HepG2 (cell line): ENCODE data around the gene FAM167B. TPM values are rescaled to one million over a fixed set of nuclear protein-coding genes. Genes with fewer than 3 reads are reported as not detected.

ENCODE experiments used
- AKAP8 ChIP-seq: sonication (generic); formaldehyde crosslinking; IDR thresholded peaks from 2 replicates; pipeline ENCODE4 v1.5.1; 2020; ENCODE audit warnings: mild to moderate bottlenecking, missing genetic modification reagents
- ARID4A ChIP-seq: sonication (generic); formaldehyde crosslinking; IDR thresholded peaks from 2 replicates; pipeline ENCODE4 v1.5.0; 2020; ENCODE audit warnings: mild to moderate bottlenecking, missing genetic modification reagents, borderline replicate concordance
- ATF1 ChIP-seq: IDR thresholded peaks from 2 replicates; pipeline ENCODE4 v1.6.1; 2016; ENCODE audit warnings: mild to moderate bottlenecking, control low read depth
- BCLAF1 ChIP-seq: fragments of 450-650 bp; IDR thresholded peaks from 2 replicates; pipeline ENCODE4 v1.6.1; 2017; ENCODE audit warnings: mild to moderate bottlenecking
- CSRNP1 ChIP-seq: sonication (generic); formaldehyde crosslinking; IDR thresholded peaks from 2 replicates; pipeline ENCODE4 v1.8.1; 2023; ENCODE audit warnings: mild to moderate bottlenecking, missing genetic modification reagents
- MXI1 ChIP-seq: IDR thresholded peaks from 3 replicates; pipeline ENCODE4 v1.6.1; 2012; ENCODE audit warnings: low read depth, low read length, inconsistent platforms, borderline replicate concordance
- PAWR ChIP-seq: sonication (generic); formaldehyde crosslinking; IDR thresholded peaks from 2 replicates; pipeline ENCODE4 v1.4.0; 2020; ENCODE audit warnings: missing genetic modification reagents, mild to moderate bottlenecking, borderline replicate concordance
- PHF20 ChIP-seq: sonication (generic); formaldehyde crosslinking; IDR thresholded peaks from 2 replicates; pipeline ENCODE4 v1.5.0; 2020; ENCODE audit warnings: mild to moderate bottlenecking, missing genetic modification reagents
- RNF219 ChIP-seq: sonication (generic); formaldehyde crosslinking; IDR thresholded peaks from 2 replicates; pipeline ENCODE4 v1.5.0; 2020; ENCODE audit warnings: mild to moderate bottlenecking, missing genetic modification reagents
- ZBTB4 ChIP-seq: sonication (generic); formaldehyde crosslinking; IDR thresholded peaks from 2 replicates; pipeline ENCODE4 v1.4.0; 2020; ENCODE audit warnings: missing genetic modification reagents, mild to moderate bottlenecking, borderline replicate concordance
- ZFAT ChIP-seq: sonication (generic); formaldehyde crosslinking; conservative IDR thresholded peaks from 2 replicates; pipeline ENCODE4 v1.8.1; 2023; ENCODE audit warnings: missing genetic modification reagents, inconsistent platforms
- polyA plus RNA-seq, 8 experiments: library from polyadenylated mRNA; depleted of rRNA in 3 of 8; stranded (reverse) in 7 of 8; unstranded in 1 of 8; fragments of >200 nt; fragmentation: Illumina TruSeq in 4 of 8; extraction: Trizol in 4 of 8; gene quantifications; 2 replicates each; pipeline versions ENCODE4 v1.2.1 to v1.2.3, GENCODE V29; 2011 to 2016; ENCODE audit warnings: low read depth in 4 of 8, missing spikeins in 1 of 8, mixed read lengths in 1 of 8; ENCODE audit not compliant: insufficient read depth in 1 of 8
- total RNA-seq, 5 experiments: library from RNA; depleted of rRNA; stranded (reverse); fragments of >200 nt; fragmentation: Illumina TruSeq; extraction: Trizol; gene quantifications; 2 replicates each; pipeline ENCODE4 v1.2.3, GENCODE V29; 2016; ENCODE audit warnings: low read depth in 1 of 5

Gene FAM167B
- total and polyA plus RNA-seq, 2 of the 13 experiments (the other 11 are each of a cell fraction or from before 2014, with no cell fraction given): 0.15 to 0.70 TPM

GRCh38 chr1:32291708-32292538, 44.9 kb downstream of the FAM167B start, which contains the start of gene HDAC1 (continued):
- TF ChIP-seq PHF20 (CRISPR knock-in tag) (peak; percentile 66), MXI1 (peak; percentile 62; the same call in 1 of the 3 replicates), ARID4A (CRISPR knock-in tag) (peak; percentile 83), PAWR (CRISPR knock-in tag) (no peak), RNF219 (CRISPR knock-in tag) (no peak), ZBTB4 (CRISPR knock-in tag) (no peak), CSRNP1 (CRISPR knock-in tag) (0 out of 2 replicates have a peak, but pooled peaks have one; percentile 49), AKAP8 (CRISPR knock-in tag) (peak; percentile 65), ATF1 (no peak), ZFAT (CRISPR knock-in tag) (0 out of 2 replicates have a peak, but pooled peaks have one; percentile 44), BCLAF1 (no peak)
